IgD-negative memory B cell (primary cell): ENCODE measurements around the gene OR8K3. TPM values are rescaled to one million over a fixed set of nuclear protein-coding genes. Genes with fewer than 3 reads are reported as not detected.

Source experiments
- H3K27ac Mint-ChIP-seq, 3 donors: one replicate each; pipeline ENCODE4 v1.8.0; 2020 to 2022; ENCODE audit warnings: mild to moderate bottlenecking in 3 of 3, mixed read lengths in 3 of 3, moderate library complexity in 1 of 3
- H3K27me3 Mint-ChIP-seq: one replicate; pipeline ENCODE4 v1.8.0; 2021; ENCODE audit warnings: mixed read lengths
- H3K36me3 Mint-ChIP-seq: one replicate; pipeline ENCODE4 v1.8.0; 2020; ENCODE audit warnings: mild to moderate bottlenecking, mixed read lengths
- H3K4me1 Mint-ChIP-seq, 3 donors: one replicate each; pipeline ENCODE4 v1.8.0; 2020 to 2022; ENCODE audit warnings: mixed read lengths in 3 of 3, mild to moderate bottlenecking in 1 of 3
- H3K4me3 Mint-ChIP-seq, 4 donors: one replicate each; pipeline ENCODE4 v1.8.0; 2020 to 2022; ENCODE audit warnings: mild to moderate bottlenecking in 4 of 4, mixed read lengths in 4 of 4, moderate library complexity in 3 of 4
- H3K9me3 Mint-ChIP-seq, 3 donors: one replicate each; pipeline ENCODE4 v1.8.0; 2020 to 2021; ENCODE audit warnings: mixed read lengths in 3 of 3, mild to moderate bottlenecking in 1 of 3
- polyA plus RNA-seq: library from polyadenylated mRNA; unstranded; fragments of 300-500 nt; fragmentation: Illumina TruSeq; gene quantifications from one replicate; pipeline ENCODE4 v1.2.3, GENCODE V29; 2021

OR8K3 gene
- polyA plus RNA-seq = not detected

- H3K36me3 Mint-ChIP-seq = no peaks in the 10 kb centered on the region
- no peaks in the 10 kb centered on the region for H3K27me3 Mint-ChIP-seq
- H3K27ac Mint-ChIP-seq = no peak within 1 kb of the TSS
- H3K9me3 Mint-ChIP-seq = peaks cover 2 to 7% (median 5%) of the 10 kb centered on the region in 3 donors
- no peak within 1 kb of the TSS for H3K4me3 Mint-ChIP-seq
- H3K4me1 Mint-ChIP-seq = no peaks in the 10 kb centered on the region
Measured at GRCh38 chr11:56314844-56315243, at the start of gene OR8K3. Gene OR8K3 (plus strand): TSS chr11:56315144. CDS start chr11:56318307, 3,163 bp downstream.

GRCh38 chr11:56271092-56271491 lies 43.9 kb upstream of the OR8K3 start:
- Mint-ChIP-seq H3K4me1 (no peaks in the 10 kb centered on the region), H3K9me3 (peaks cover 6 to 26% (median 9%) of the 10 kb centered on the region in 3 donors)

GRCh38 chr11:56273854-56274253 lies 41.1 kb upstream of the OR8K3 start, which contains the start of gene OR5T1:
Gene OR5T1 (plus strand): TSS chr11:56274154. CDS start chr11:56275639, 1,485 bp downstream.
- Mint-ChIP-seq H3K9me3 (peaks cover 0 to 18% (median 2%) of the 10 kb centered on the region in 3 donors), H3K36me3 (no peaks in the 10 kb centered on the region), H3K4me3 (no peak within 1 kb of the TSS), H3K4me1 (no peaks in the 10 kb centered on the region), H3K27me3 (no peaks in the 10 kb centered on the region), H3K27ac (no peak within 1 kb of the TSS)

More at GRCh38 chr11:56271092-56271491, 43.9 kb upstream of the OR8K3 start:
- Mint-ChIP-seq H3K4me3 (no peak overlapping the region), H3K36me3 (no peaks in the 10 kb centered on the region), H3K27ac (no peak overlapping the region), H3K27me3 (no peaks in the 10 kb centered on the region)

- no peaks in the 10 kb centered on the region for H3K4me1 Mint-ChIP-seq
- no peak within 1 kb of the TSS for H3K27ac Mint-ChIP-seq
- H3K4me3 Mint-ChIP-seq = no peak within 1 kb of the TSS
- H3K36me3 Mint-ChIP-seq = no peaks in the 10 kb centered on the region
- peaks cover 5 to 15% (median 8%) of the 10 kb centered on the region in 3 donors for H3K9me3 Mint-ChIP-seq
- no peaks in the 10 kb centered on the region for H3K27me3 Mint-ChIP-seq
Measured at GRCh38 chr11:56292154-56292553, 22.8 kb upstream of the OR8K3 start, which contains the start of gene OR8H1. Gene OR8H1 (minus strand): TSS chr11:56292254. CDS start chr11:56291062, 1,192 bp downstream.

GRCh38 chr11:56296898-56297297 lies 18.0 kb upstream of the OR8K3 start:
- Mint-ChIP-seq H3K4me1 (no peaks in the 10 kb centered on the region), H3K4me3 (peak overlapping the region in 1 of 4 donors; percentile 30), H3K9me3 (peaks cover 3 to 16% (median 9%) of the 10 kb centered on the region in 3 donors), H3K36me3 (no peaks in the 10 kb centered on the region), H3K27me3 (no peaks in the 10 kb centered on the region), H3K27ac (no peak overlapping the region)

- no peak overlapping the region for H3K27ac Mint-ChIP-seq
- no peaks in the 10 kb centered on the region for H3K36me3 Mint-ChIP-seq
- no peaks in the 10 kb centered on the region for H3K4me1 Mint-ChIP-seq
- H3K27me3 Mint-ChIP-seq = no peaks in the 10 kb centered on the region
- no peak overlapping the region for H3K4me3 Mint-ChIP-seq
- H3K9me3 Mint-ChIP-seq = peaks cover 4 to 21% (median 5%) of the 10 kb centered on the region in 3 donors
Measured at GRCh38 chr11:56307836-56308235, 7.1 kb upstream of the OR8K3 start.

GRCh38 chr11:56331861-56332491 lies 17.0 kb downstream of the OR8K3 start:
- peaks cover 2 to 4% (median 4%) of the 10 kb centered on the region in 3 donors for H3K9me3 Mint-ChIP-seq

GRCh38 chr11:56333156-56333555 lies 18.2 kb downstream of the OR8K3 start:
- Mint-ChIP-seq H3K36me3 (no peaks in the 10 kb centered on the region), H3K4me3 (no peak overlapping the region), H3K27ac (no peak overlapping the region), H3K4me1 (no peaks in the 10 kb centered on the region), H3K9me3 (peaks cover 2 to 10% (median 2%) of the 10 kb centered on the region in 3 donors), H3K27me3 (no peaks in the 10 kb centered on the region)

More at GRCh38 chr11:56331861-56332491, 17.0 kb downstream of the OR8K3 start:
- Mint-ChIP-seq H3K4me3 (no peak overlapping the region), H3K27ac (no peak overlapping the region), H3K4me1 (no peaks in the 10 kb centered on the region), H3K36me3 (no peaks in the 10 kb centered on the region), H3K27me3 (no peaks in the 10 kb centered on the region)

- Mint-ChIP-seq H3K9me3 (peaks cover 2 to 22% (median 3%) of the 10 kb centered on the region in 3 donors), H3K4me1 (no peaks in the 10 kb centered on the region), H3K27me3 (no peaks in the 10 kb centered on the region), H3K36me3 (no peaks in the 10 kb centered on the region), H3K27ac (no peak overlapping the region), H3K4me3 (no peak overlapping the region)
Measured at GRCh38 chr11:56340289-56340688, 25.3 kb downstream of the OR8K3 start.

- H3K4me1 Mint-ChIP-seq = no peaks in the 10 kb centered on the region
- no peak within 1 kb of the TSS for H3K4me3 Mint-ChIP-seq
- H3K9me3 Mint-ChIP-seq = peaks cover 0 to 17% (median 1%) of the 10 kb centered on the region in 3 donors
- no peaks in the 10 kb centered on the region for H3K27me3 Mint-ChIP-seq
- H3K27ac Mint-ChIP-seq = peak within 1 kb of the TSS in 1 of 3 donors; percentile 67
- H3K36me3 Mint-ChIP-seq = no peaks in the 10 kb centered on the region
Measured at GRCh38 chr11:56345739-56346138, 30.8 kb downstream of the OR8K3 start, which contains the start of gene OR8K1. Gene OR8K1 (plus strand): TSS chr11:56346039. CDS start chr11:56346039, 0 bp downstream.

GRCh38 chr11:56353991-56354390 lies 39.0 kb downstream of the OR8K3 start, which contains the start of gene OR8J1:
Gene OR8J1 (plus strand): TSS chr11:56354291. CDS start chr11:56360247, 5,956 bp downstream.
- no peaks in the 10 kb centered on the region for H3K27me3 Mint-ChIP-seq
- H3K4me3 Mint-ChIP-seq = no peak within 1 kb of the TSS
- peaks cover 2 to 8% (median 3%) of the 10 kb centered on the region in 3 donors for H3K9me3 Mint-ChIP-seq
- H3K36me3 Mint-ChIP-seq = peaks cover 3% of the 10 kb centered on the region
- no peaks in the 10 kb centered on the region for H3K4me1 Mint-ChIP-seq
- no peak within 1 kb of the TSS for H3K27ac Mint-ChIP-seq

Other genes with a start within 250 kb of the OR8K3 start
- not detected for gene OR8I2, start 221.8 kb upstream of the OR8K3 start, polyA plus RNA-seq
- not detected for gene OR8H2, start 211.5 kb upstream of the OR8K3 start, polyA plus RNA-seq
- gene OR8H3, start 192.8 kb upstream of the OR8K3 start, polyA plus RNA-seq = not detected
- gene OR8J3, start 174.9 kb upstream of the OR8K3 start, polyA plus RNA-seq = not detected
- gene OR8K5, start 154.8 kb upstream of the OR8K3 start, polyA plus RNA-seq = not detected
- not detected for gene OR5J2, start 138.5 kb upstream of the OR8K3 start, polyA plus RNA-seq
- gene OR5T2, start 80.9 kb upstream of the OR8K3 start, polyA plus RNA-seq = not detected
- not detected for gene OR5T3, start 62.9 kb upstream of the OR8K3 start, polyA plus RNA-seq
- not detected for gene OR5T1, start 41.0 kb upstream of the OR8K3 start, polyA plus RNA-seq
- gene OR8H1, start 22.9 kb upstream of the OR8K3 start, polyA plus RNA-seq = not detected
- not detected for gene OR8K1, start 30.9 kb downstream of the OR8K3 start, polyA plus RNA-seq
- gene OR8J1, start 39.1 kb downstream of the OR8K3 start, polyA plus RNA-seq = not detected
- gene OR8U1, start 60.5 kb downstream of the OR8K3 start, polyA plus RNA-seq = not detected
- gene OR5AL1, start 97.6 kb downstream of the OR8K3 start, polyA plus RNA-seq = not detected
- not detected for gene OR5M3, start 158.2 kb downstream of the OR8K3 start, polyA plus RNA-seq
- gene OR5M8, start 176.2 kb downstream of the OR8K3 start, polyA plus RNA-seq = not detected
- not detected for gene OR5M11, start 228.1 kb downstream of the OR8K3 start, polyA plus RNA-seq